ENCODE data around the gene CDHR2.

The CDHR2 gene

GRCh38 chr5:176514244-176514950 is 34.7 kb upstream of the CDHR2 start:
- no peak for DNase-seq (ENCODE audit: low spot score)
- TF ChIP-seq CTCF (IDR thresholded peaks at IDR 0.05; ENCODE audit: extremely low read depth, insufficient read depth, missing control alignments), result no peak
- in situ Hi-C loops (cut with MboI; ENCODE audit: low pct_unique_long_range_greater_than_20kb, low sequenced_read_pairs, unreplicated experiment), result no loop called here

- DNase-seq (ENCODE audit: low spot score), result no peak
- in situ Hi-C loops (cut with MboI; ENCODE audit: low pct_unique_long_range_greater_than_20kb, low sequenced_read_pairs, unreplicated experiment), result no loop called here
- TF ChIP-seq CTCF (IDR thresholded peaks at IDR 0.05; ENCODE audit: extremely low read depth, insufficient read depth, missing control alignments), result no peak
Observed at GRCh38 chr5:176515396-176515795, 33.7 kb upstream of the CDHR2 start.

GRCh38 chr5:176517053-176517661 is 32.0 kb upstream of the CDHR2 start:
- DNase-seq (ENCODE audit: low spot score), result no peak
- TF ChIP-seq CTCF (IDR thresholded peaks at IDR 0.05; ENCODE audit: extremely low read depth, insufficient read depth, missing control alignments), result no peak
- in situ Hi-C loops (cut with MboI; ENCODE audit: low pct_unique_long_range_greater_than_20kb, low sequenced_read_pairs, unreplicated experiment), result no loop called here

GRCh38 chr5:176519810-176520720 is 29.1 kb upstream of the CDHR2 start:
- in situ Hi-C loops (cut with MboI; ENCODE audit: low pct_unique_long_range_greater_than_20kb, low sequenced_read_pairs, unreplicated experiment), result no loop called here
- DNase-seq (ENCODE audit: low spot score), result no peak
- no peak for TF ChIP-seq CTCF (IDR thresholded peaks at IDR 0.05; ENCODE audit: extremely low read depth, insufficient read depth, missing control alignments)

- no peak for TF ChIP-seq CTCF (IDR thresholded peaks at IDR 0.05; ENCODE audit: extremely low read depth, insufficient read depth, missing control alignments)
- in situ Hi-C loops (cut with MboI; ENCODE audit: low pct_unique_long_range_greater_than_20kb, low sequenced_read_pairs, unreplicated experiment), result no loop called here
- no peak for DNase-seq (ENCODE audit: low spot score)
Observed at GRCh38 chr5:176521286-176521685, 27.9 kb upstream of the CDHR2 start.

- no peak for DNase-seq (ENCODE audit: low spot score)
- no peak for TF ChIP-seq CTCF (IDR thresholded peaks at IDR 0.05; ENCODE audit: extremely low read depth, insufficient read depth, missing control alignments)
- in situ Hi-C loops (cut with MboI; ENCODE audit: low pct_unique_long_range_greater_than_20kb, low sequenced_read_pairs, unreplicated experiment), result no loop called here
Observed at GRCh38 chr5:176521699-176522263, 27.4 kb upstream of the CDHR2 start.

Measured in GM13977 (cell line).